HG03135 (cell line): ENCODE results near the gene FANCM.
A peak's percentile ranks its signal among the peaks of the same experiment; 100 is the strongest.
"Not testable (repeated sequence)": the region's sequence is repeated elsewhere in the genome, so short reads cannot be mapped to it uniquely, and the experiment has no call there.

ENCODE experiments used
- ATAC-seq: cut with Tn5 transposase; IDR thresholded peaks from one replicate; pipeline ENCODE4 v1.9.1; 2021; ENCODE audit warnings: mild to moderate bottlenecking, moderate library complexity; ENCODE audit not compliant: unreplicated experiment

FANCM gene

DNA sequence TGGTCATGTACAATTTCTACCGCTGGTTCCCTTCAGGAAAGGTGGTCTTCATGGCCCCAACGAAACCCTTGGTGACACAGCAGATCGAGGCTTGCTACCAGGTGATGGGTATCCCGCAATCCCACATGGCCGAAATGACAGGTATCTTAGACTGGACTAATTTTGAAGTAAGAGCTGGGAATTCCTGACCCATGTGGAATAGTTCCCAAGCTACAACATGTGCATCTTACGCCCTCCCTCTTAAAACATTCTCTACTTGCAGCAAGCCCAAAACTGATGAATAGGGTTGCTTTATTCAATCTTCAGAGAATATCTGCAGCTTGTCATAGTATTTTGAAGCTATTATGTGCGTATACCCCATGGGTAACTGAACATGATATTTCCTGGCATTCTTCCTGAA, 669 bp downstream of the FANCM start:
- no peak for ATAC-seq

- no peak for ATAC-seq
These were observed 5.0 kb downstream of the FANCM start for GRCh38 chr14:45140661-45141187.

DNA sequence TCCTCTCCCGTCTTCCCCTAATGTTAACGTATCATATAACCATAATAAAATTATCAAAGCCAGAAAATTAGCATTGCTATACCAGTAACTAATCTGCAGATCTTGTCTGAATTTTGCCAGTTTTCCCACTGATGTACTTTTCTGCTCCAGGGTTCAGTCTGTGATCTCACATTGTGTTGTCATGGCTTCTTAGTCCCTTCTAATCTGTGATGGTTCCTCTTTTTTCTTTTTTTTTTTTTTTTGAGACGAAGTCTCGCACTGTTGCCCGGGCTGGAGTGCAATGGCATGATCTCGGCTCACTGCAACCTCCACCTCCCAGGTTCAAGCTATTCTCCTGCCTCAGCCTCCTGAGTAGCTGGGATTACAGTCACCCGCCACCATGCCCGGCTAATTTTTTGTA, 6.4 kb downstream of the FANCM start:
- not testable (repeated sequence) for ATAC-seq

- ATAC-seq, result no peak
These were observed 8.9 kb downstream of the FANCM start for GRCh38 chr14:45144658-45145057.

DNA sequence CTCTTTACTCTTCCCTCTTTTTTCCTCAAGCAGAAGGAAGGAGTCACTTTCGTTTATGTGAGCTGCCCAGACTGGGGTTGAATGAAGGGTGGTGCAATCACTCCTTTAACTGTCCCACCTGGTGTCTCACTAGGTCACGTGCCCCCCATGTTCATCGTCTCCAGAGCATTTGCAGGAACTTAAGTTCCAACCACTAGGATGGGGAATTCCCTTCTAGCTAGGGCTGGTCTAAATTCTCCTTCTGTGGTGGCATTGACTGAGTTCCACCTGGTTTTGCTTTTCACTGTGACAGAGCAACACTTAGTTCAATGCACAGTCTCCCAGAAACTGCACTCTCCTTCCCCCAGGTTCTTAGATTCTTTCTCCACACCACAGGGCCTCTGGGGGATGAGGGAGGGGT, 9.5 kb downstream of the FANCM start:
- ATAC-seq, result no peak

DNA sequence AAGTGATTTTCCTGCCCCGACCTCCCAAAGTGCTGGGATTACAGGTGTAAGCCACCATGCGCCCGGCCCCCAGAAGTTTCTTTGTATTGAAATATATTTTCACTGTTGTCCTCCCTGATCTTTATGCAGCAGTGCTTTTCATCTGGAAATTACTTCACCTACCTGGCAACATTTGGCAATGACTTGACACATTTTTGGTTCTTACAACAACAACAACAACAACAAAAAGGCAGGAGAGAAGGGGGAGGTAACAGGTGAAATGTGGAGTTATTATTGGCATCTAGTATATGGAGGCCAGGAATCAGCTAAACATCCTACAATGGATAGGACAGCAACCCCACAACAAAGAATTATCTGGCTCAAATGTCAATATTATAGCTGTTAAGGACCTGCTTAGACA, 13.9 kb downstream of the FANCM start:
- no peak for ATAC-seq

DNA sequence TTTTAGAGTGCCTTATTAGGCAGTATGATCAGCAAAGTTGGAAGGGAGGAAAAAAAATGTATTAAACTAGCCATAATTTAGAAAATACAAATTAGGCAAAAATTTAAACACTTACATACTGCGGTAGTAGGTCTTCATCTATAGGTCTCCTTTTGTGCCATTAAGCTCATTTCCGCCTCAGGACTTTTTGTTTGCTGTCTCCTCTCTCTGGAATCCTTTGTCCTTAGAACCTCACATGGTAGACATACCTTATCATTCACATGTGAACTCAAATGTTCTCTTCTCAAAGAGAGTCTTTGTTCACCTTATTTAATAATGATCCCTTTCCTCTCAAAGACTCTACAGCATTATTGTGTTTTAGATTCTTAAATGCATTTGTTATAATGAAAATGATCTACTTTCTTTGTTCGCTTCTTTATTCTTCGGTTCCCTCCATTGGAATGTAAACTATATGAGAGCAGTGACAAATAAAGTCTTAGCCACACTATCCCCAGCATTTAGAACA, 14.7 kb downstream of the FANCM start:
- no peak for ATAC-seq

GRCh38 chr14:45156067-45156466, 20.3 kb downstream of the FANCM start:
- ATAC-seq, result no peak

DNA sequence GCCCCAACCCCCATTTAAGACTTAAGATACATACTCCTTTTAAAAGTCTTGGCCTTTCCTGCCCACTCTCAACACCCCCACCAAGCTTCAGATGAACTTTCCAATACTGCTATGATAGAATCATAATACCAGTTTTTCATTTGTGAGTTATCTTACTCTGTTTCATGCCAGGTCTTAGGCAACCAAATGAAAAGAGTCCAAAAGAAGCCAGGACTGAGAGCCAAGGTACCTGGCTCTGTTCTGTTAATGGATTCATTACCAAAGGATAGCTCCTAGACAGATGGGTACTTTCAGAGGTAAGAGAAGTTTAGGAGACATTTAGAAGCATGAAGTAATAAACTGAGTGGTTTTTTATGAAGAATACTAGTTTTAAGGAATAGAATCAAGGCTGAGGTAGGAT, 34.2 kb downstream of the FANCM start:
- ATAC-seq, result no peak

- no peak for ATAC-seq
These were observed 41.3 kb downstream of the FANCM start for GRCh38 chr14:45177076-45177475.

DNA sequence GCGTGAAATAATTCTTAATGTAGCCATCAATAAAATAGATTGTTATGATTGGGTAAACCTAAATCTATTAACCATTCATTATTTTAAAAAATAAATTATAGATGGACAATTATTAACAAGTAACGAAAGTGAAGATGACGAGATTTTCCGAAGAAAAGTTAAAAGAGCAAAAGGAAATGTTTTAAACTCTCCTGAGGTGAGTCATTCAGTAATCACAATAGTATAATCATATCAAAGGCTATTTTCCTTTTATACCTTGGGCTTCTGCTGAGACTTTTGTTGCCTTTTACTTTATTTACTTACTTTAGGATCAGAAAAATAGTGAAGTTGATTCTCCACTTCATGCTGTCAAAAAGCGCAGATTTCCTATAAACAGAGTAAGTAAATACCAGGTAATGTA, 45.6 kb downstream of the FANCM start:
- ATAC-seq, result no peak

DNA sequence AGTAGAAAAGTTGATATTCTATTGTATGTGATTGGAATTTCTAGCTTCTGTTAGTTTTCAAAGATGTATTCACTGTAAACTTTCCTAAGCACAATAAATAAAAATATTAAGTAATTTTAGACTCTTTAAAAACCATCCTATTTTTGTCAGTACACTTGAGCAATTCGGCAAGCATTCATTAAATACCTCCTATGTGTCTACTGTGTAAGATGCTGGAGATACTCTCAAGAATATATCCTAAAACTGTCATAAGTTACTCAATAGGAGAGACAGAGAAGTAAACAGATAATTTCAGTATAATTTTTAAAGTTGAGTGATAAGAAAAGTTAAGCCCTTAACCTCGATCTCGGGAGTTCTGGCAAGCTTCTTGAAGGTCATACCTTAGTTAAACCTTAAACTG, 46.1 kb downstream of the FANCM start:
- ATAC-seq, result no peak

GRCh38 chr14:45185100-45185814, 49.5 kb downstream of the FANCM start:
- no peak for ATAC-seq

- ATAC-seq, result peak; percentile 79
These were observed 59.2 kb downstream of the FANCM start for GRCh38 chr14:45194964-45195363.

DNA sequence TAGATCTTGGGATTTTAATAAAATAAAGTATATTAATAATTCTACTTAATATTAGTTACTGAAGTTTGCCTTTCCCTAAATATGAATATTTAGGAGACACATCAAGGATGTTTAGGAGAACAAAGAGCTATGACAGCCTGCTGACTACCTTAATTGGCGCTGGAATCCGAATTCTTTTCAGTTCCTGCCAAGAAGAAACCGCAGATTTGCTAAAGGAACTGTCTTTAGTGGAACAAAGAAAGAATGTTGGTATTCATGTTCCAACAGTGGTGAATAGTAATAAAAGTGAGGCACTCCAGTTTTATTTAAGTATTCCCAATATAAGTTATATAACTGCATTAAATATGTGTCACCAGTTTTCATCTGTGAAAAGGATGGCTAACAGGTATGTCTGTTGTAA, 62.8 kb downstream of the FANCM start:
- ATAC-seq, result no peak

- no peak for ATAC-seq
These were observed 63.5 kb downstream of the FANCM start for GRCh38 chr14:45199230-45199629.

GRCh38 chr14:45201905-45202304, 66.2 kb downstream of the FANCM start:
- ATAC-seq, result peak; percentile 81

DNA sequence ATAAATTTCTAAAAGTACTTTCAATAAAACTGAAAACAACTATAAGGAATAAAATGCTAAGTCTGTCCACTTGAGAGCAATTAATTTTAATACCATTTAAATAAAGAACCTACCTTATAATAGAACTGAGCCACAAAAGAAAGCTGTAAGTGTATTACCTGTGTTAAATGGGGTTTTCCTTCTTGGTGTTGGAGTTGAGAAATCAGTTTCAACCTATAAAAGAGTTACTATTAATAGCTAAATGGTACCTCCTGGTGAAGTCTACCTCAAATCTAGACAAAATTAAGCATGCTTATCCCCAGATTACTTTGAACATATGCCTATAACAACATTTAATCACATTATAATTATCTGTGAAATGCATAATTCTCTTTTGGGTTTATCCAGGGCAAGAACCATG, 68.5 kb downstream of the FANCM start:
- no peak for ATAC-seq

DNA sequence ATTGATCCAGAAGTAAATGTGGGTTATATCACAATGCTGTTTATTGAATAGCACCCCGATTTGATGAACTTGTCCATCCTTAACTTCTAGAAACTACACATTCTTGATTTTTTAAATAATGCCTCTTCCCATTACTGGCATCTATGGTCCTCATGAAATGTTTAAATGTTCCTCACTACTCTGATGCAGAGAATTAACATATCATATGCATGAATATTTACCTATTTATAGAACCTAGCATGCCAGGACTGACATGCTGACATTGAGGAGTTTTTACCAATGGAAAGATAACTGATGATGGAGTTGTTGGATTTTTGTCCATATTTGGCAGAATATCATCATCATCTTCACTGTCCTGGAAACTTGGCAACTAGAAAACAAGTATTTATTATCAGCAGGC, 74.4 kb downstream of the FANCM start:
- ATAC-seq, result no peak

- ATAC-seq, result no peak
These were observed 75.6 kb downstream of the FANCM start for GRCh38 chr14:45211295-45211694.

DNA sequence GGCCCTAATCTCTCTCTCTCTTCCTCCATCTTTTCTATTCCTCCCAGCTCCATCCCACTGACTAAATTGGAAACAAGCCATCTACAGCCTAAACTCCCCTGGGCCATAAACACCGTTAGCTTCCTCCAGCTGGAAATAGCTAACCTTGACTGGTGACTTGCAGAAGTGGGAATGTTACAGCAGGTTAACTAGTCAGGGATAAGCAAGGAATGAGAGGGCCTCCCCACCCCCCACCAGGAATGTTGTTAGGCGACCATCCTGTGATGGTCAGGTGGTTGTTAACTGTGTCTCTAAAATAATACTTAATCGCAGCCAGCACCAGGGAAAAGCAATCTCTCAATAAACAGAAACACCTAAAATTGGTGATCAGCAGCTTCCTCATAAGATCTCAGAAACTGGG, 76.5 kb downstream of the FANCM start:
- no peak for ATAC-seq

DNA sequence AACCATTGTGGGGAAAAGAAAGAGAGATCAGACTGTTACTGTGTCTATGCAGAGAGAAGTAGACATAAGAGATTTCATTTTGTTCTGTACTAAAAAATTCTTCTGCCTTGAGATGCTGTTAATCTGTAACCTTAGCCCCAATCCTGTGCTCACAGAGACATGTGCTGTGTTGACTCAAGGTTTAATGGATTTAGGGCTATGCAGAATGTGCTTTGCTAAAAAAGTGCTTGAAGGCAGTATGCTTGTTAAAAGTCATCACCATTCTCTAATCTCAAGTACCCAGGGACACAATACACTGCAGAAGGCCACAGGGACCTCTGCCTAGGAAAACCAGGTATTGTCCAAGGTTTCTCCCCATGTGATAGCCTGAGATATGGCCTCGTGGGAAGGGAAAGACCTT, 78.0 kb downstream of the FANCM start:
- ATAC-seq, result not testable (repeated sequence)

GRCh38 chr14:45214341-45214740, 78.6 kb downstream of the FANCM start:
- ATAC-seq, result not testable (repeated sequence)
